GM12878 (cell line): ENCODE results near the gene ADK. TPM values are rescaled to one million over a fixed set of nuclear protein-coding genes. Genes with fewer than 3 reads are reported as not detected.

Source experiments
- ATAC-seq: fragments of 200-7000 bp; cut with Tn5 transposase; 3 replicates; pipeline ENCODE4 v1.9.1; 2020; ENCODE audit warnings: mild to moderate bottlenecking, moderate library complexity
- BruUV-seq: library from RNA; stranded (reverse); fragments of 400-500 nt; replicated peaks from 2 replicates; lab custom pipeline; 2021; lab: Mats Ljungman, UMichigan
- CTCF ChIA-PET: fragments of 300-600 bp; sonication (Branson Sonifier 250); formaldehyde crosslinking; extraction: SDS; loops from one replicate; lab custom pipeline; 2021; ENCODE audit warnings: inconsistent platforms; lab: Yijun Ruan, JAX
- POLR2A ChIA-PET: fragments of 350-600 bp; formaldehyde crosslinking; extraction: SDS; loops from one replicate; lab custom pipeline; 2021; ENCODE audit warnings: inconsistent platforms; lab: Charles Lee
- RAD21 ChIA-PET: fragments of 300-600 bp; sonication (Branson Sonifier 250); formaldehyde crosslinking; loops from one replicate; lab custom pipeline; 2023; ENCODE audit warnings: antibody characterized with exemption; ENCODE audit not compliant: unreplicated experiment; lab: Charles Lee
- SMC1A ChIA-PET: fragments of 300-600 bp; sonication (Branson Sonifier 250); formaldehyde crosslinking; loops from one replicate; lab custom pipeline; 2023; ENCODE audit not compliant: unreplicated experiment, uncharacterized antibody; lab: Charles Lee
- DNase-seq: peaks from one replicate; pipeline ENCODE4 v3.0.0-alpha.2; 2011; ENCODE audit warnings: low read depth, low spot score
- FAIRE-seq: peaks from 3 replicates; lab custom pipeline; 2011; peaks lifted over from hg19 to GRCh38; lab: Jason Lieb, UNC
- H2AFZ ChIP-seq: 2 replicates; pipeline ENCODE4 v1.6.0; 2011; ENCODE audit warnings: low read depth, low read length, control low read depth; ENCODE audit not compliant: control insufficient read depth
- H3K27ac ChIP-seq: 2 replicates; pipeline ENCODE4 v1.5.1; 2011; ENCODE audit warnings: control low read depth; ENCODE audit not compliant: control insufficient read depth, insufficient read depth
- H3K27me3 ChIP-seq, 2 experiments: replicated peaks in 1 of 2; 2 replicates each; pipeline versions ENCODE4 v1.6.0 to v1.6.1; 2011; ENCODE audit warnings: low read length in 1 of 2; ENCODE audit not compliant: control insufficient read depth in 2 of 2, insufficient read depth in 2 of 2
- H3K36me3 ChIP-seq, 2 experiments: 2 replicates each; pipeline ENCODE4 v1.5.1; 2011; ENCODE audit warnings: low read length in 1 of 2; ENCODE audit not compliant: control insufficient read depth in 2 of 2, insufficient read depth in 2 of 2
- H3K4me1 ChIP-seq: 2 replicates; pipeline ENCODE4 v1.6.1; 2011; ENCODE audit warnings: mild to moderate bottlenecking, low read length, moderate library complexity, mixed read lengths; ENCODE audit not compliant: control insufficient read depth, insufficient read depth
- H3K4me2 ChIP-seq: 2 replicates; pipeline ENCODE4 v1.6.0; 2011; ENCODE audit warnings: control low read depth; ENCODE audit not compliant: control insufficient read depth, insufficient read depth
- H3K4me3 ChIP-seq: fragments of 200-600 bp; sonication (generic); 2 replicates; pipeline ENCODE4 v1.5.1; 2016
- H3K79me2 ChIP-seq: 2 replicates; pipeline ENCODE4 v1.6.0; 2011; ENCODE audit warnings: low read length; ENCODE audit not compliant: control insufficient read depth, insufficient read depth
- H3K9ac ChIP-seq: 2 replicates; pipeline ENCODE4 v1.8.0; 2011; ENCODE audit warnings: low read length, control low read depth, mixed read lengths; ENCODE audit not compliant: control insufficient read depth, insufficient read depth
- H3K9me3 ChIP-seq: replicated peaks from 3 replicates; pipeline ENCODE4 v1.5.1; 2011; ENCODE audit warnings: mild to moderate bottlenecking, low read length; ENCODE audit not compliant: control insufficient read depth, insufficient read depth
- H4K20me1 ChIP-seq: 2 replicates; pipeline ENCODE4 v1.6.0; 2011; ENCODE audit not compliant: control insufficient read depth, insufficient read depth
- CEBPB ChIP-seq, 2 experiments: fragments of 150-350 bp in 1 of 2; IDR thresholded peaks; 2 replicates each; pipeline ENCODE4 v1.6.1; 2012 to 2014; ENCODE audit warnings: low read depth in 2 of 2, low read length in 2 of 2, borderline replicate concordance in 1 of 2, inconsistent platforms in 1 of 2
- ETV6 ChIP-seq, 2 experiments: fragments of 450-650 bp in 1 of 2; IDR thresholded peaks in 1 of 2; conservative IDR thresholded peaks in 1 of 2; 2 replicates each; pipeline ENCODE4 v1.6.1; 2014; ENCODE audit warnings: antibody characterized with exemption in 1 of 2, borderline replicate concordance in 1 of 2, low read depth in 1 of 2, mild to moderate bottlenecking in 1 of 2, moderate library complexity in 1 of 2
- EZH2 ChIP-seq: IDR thresholded peaks from 2 replicates; pipeline ENCODE4 v1.6.1; 2012; ENCODE audit warnings: low read depth, mild to moderate bottlenecking, control low read depth, inconsistent platforms, low read length, borderline replicate concordance; ENCODE audit not compliant: control insufficient read depth
- HDAC2 ChIP-seq: fragments of 200-600 bp; sonication (generic); IDR thresholded peaks from 2 replicates; pipeline ENCODE4 v1.6.1; 2017
- HSF1 ChIP-seq: fragments of 150-350 bp; IDR thresholded peaks from 2 replicates; pipeline ENCODE4 v1.6.1; 2014; ENCODE audit warnings: mild to moderate bottlenecking, low read depth, low read length
- IKZF2 ChIP-seq, 2 experiments: fragments of 450-650 bp; IDR thresholded peaks; 2 replicates each; pipeline ENCODE4 v1.6.1; 2017; ENCODE audit warnings: mild to moderate bottlenecking in 2 of 2, moderate library complexity in 2 of 2
- JUNB ChIP-seq: IDR thresholded peaks from 2 replicates; pipeline ENCODE4 v1.6.1; 2016; ENCODE audit warnings: antibody characterized with exemption, mild to moderate bottlenecking
- POU2F2 ChIP-seq: IDR thresholded peaks from 3 replicates; pipeline ENCODE4 v1.6.1; 2011; ENCODE audit warnings: low read depth, mild to moderate bottlenecking, low read length, borderline replicate concordance
- SKIL ChIP-seq: fragments of 450-650 bp; IDR thresholded peaks from 2 replicates; pipeline ENCODE4 v1.6.1; 2017; ENCODE audit warnings: mild to moderate bottlenecking, low read depth, inconsistent platforms; ENCODE audit not compliant: poor library complexity, severe bottlenecking
- TAF1 ChIP-seq: IDR thresholded peaks from 2 replicates; pipeline ENCODE4 v1.6.1; 2011; ENCODE audit warnings: mild to moderate bottlenecking, low read depth, low read length, borderline replicate concordance
- ZNF24 ChIP-seq: fragments of 450-650 bp; IDR thresholded peaks from 2 replicates; pipeline ENCODE4 v1.6.1; 2017; ENCODE audit warnings: antibody characterized with exemption, mild to moderate bottlenecking
- ZZZ3 ChIP-seq: IDR thresholded peaks from 2 replicates; pipeline ENCODE4 v1.6.1; 2011; ENCODE audit warnings: low read depth; ENCODE audit not compliant: control insufficient read depth, insufficient read length
- WGBS: methylation state at CpG from one replicate; pipeline ENCODE4 v1.1.6; 2016; ENCODE audit warnings: low lambda C conversion rate; ENCODE audit not compliant: insufficient replicate concordance, insufficient coverage; ENCODE audit errors: missing lambda C conversion rate; 5-methylcytosine and 5-hydroxymethylcytosine counted together
- in situ Hi-C: fragments of 300-500 bp; cut with MboI; formaldehyde crosslinking; loops from 9 replicates; pipeline ENCODE4 v1.14.3; 2018; ENCODE audit warnings: mixed read lengths
- intact Hi-C: fragments of 100-400 bp; cut with micrococcal nuclease; formaldehyde crosslinking; loops from one replicate; pipeline ENCODE4 v1.14.2; 2022; ENCODE audit not compliant: unreplicated experiment
- polyA plus RNA-seq, 11 experiments: library from polyadenylated mRNA; depleted of rRNA in 4 of 11; unstranded in 6 of 11; stranded (reverse) in 5 of 11; fragments of >200 nt; fragmentation: Nextera tagmentation in 4 of 11; fragmentation: Illumina TruSeq in 1 of 11; extraction: Ambion mirVana in 4 of 11; extraction: Trizol in 1 of 11; gene quantifications; 1 replicate in 1 of 11; 2 replicates in 10 of 11; pipeline versions ENCODE4 v1.2.1 to v1.2.3, GENCODE V29; 2011 to 2016; ENCODE audit warnings: inconsistent platforms in 2 of 11, missing spikeins in 2 of 11, low read depth in 1 of 11
- total RNA-seq, 4 experiments: library from RNA; depleted of rRNA in 3 of 4; stranded (reverse); fragments of >200 nt in 3 of 4; fragmentation: Illumina TruSeq in 1 of 4; extraction: Trizol in 1 of 4; gene quantifications; 2 replicates each; pipeline versions ENCODE4 v1.2.1 to v1.2.3, GENCODE V29; 2013 to 2021

Gene ADK
- total and polyA plus RNA-seq, 10 of the 15 experiments (the other 5 are each of a cell fraction or from before 2014, with no cell fraction given), result 42.0 to 151 (median 81.6) TPM

GRCh38 chr10:74419958-74420375, 268.9 kb downstream of the ADK start (continued):
- TF ChIP-seq SKIL, result no peak

GRCh38 chr10:74424565-74424964, 273.5 kb downstream of the ADK start:
- no peak overlapping the region for H2AFZ ChIP-seq
- H3K9ac ChIP-seq, result no peak overlapping the region
- no peaks in the 10 kb centered on the region for H3K36me3 ChIP-seq
- H3K27ac ChIP-seq, result no peak overlapping the region
- H3K4me3 ChIP-seq, result no peak overlapping the region
- BruUV-seq, result no TSS peak
- no peaks in the 10 kb centered on the region for H3K4me1 ChIP-seq
- 95% methylated on average over 1 of the region's 1 CpG for WGBS
- intact Hi-C loops, result loop anchor here (10.0 kb wide), 4 partner anchors 160 to 680 kb away; partner anchors contain the start of gene KAT6B
- POLR2A ChIA-PET, result no interaction called here
- ATAC-seq (no peak), DNase-seq (no peak)
- RAD21 ChIA-PET, result interaction anchor here (0.6 kb wide), 1 partner anchor 595 kb away, joined by 3 read pairs; no protein-coding TSS in a partner anchor
- no peak overlapping the region for H3K4me2 ChIP-seq
- H4K20me1 ChIP-seq, result no peaks in the 10 kb centered on the region
- CTCF ChIA-PET, result no interaction called here
- in situ Hi-C loops, result no loop called here
- H3K27me3 ChIP-seq, result no peaks in the 10 kb centered on the region
- no peaks in the 10 kb centered on the region for H3K79me2 ChIP-seq
- TF ChIP-seq TAF1, result no peak
- TF ChIP-seq IKZF2 (IDR thresholded peaks at IDR 0.05), result no peak
- no peak for TF ChIP-seq ETV6 (conservative IDR thresholded peaks at IDR 0.05 in 1 of 2, IDR thresholded peaks at IDR 0.05 in 1 of 2; ENCODE audit: borderline replicate concordance in 1 of 2, low read depth in 1 of 2)
- TF ChIP-seq CEBPB (IDR thresholded peaks at IDR 0.05; ENCODE audit: borderline replicate concordance in 1 of 2, low read depth in 2 of 2, low read length in 2 of 2), result no peak
- no peak for TF ChIP-seq ZZZ3
- no peak for TF ChIP-seq POU2F2
- no peak for TF ChIP-seq JUNB
- TF ChIP-seq ZNF24, result no peak
- TF ChIP-seq HSF1, result no peak
- no peak for TF ChIP-seq HDAC2
- TF ChIP-seq EZH2, result no peak
- TF ChIP-seq, all 136 proteins: peak for 0
- SMC1A ChIA-PET, result interaction anchor here (0.6 kb wide), 1 partner anchor 239 kb away, joined by 3 read pairs; no protein-coding TSS in a partner anchor
- no peaks in the 10 kb centered on the region; the same call in 2 of the 3 replicates for H3K9me3 ChIP-seq
- no peak for FAIRE-seq
